Kidney glomerular epithelial cell (primary cell): Measurements from ENCODE around the gene DCAF5.
"Not testable (repeated sequence)": the region's sequence is repeated elsewhere in the genome, so short reads cannot be mapped to it uniquely, and the experiment has no call there.

Experiments used
- DNase-seq: peaks from one replicate; lab custom pipeline; 2025; lab: John Stamatoyannopoulos, UW

The DCAF5 gene

GRCh38 chr14:69096781-69097475 lies 56.0 kb downstream of the DCAF5 start:
- DNase-seq: peak; percentile 37

GRCh38 chr14:69096246-69096645 lies 56.7 kb downstream of the DCAF5 start:
- DNase-seq: no peak

GRCh38 chr14:69094481-69094880 lies 58.4 kb downstream of the DCAF5 start:
- DNase-seq: no peak

GRCh38 chr14:69093631-69094421 lies 59.1 kb downstream of the DCAF5 start:
- DNase-seq: peak; percentile 6

- DNase-seq: no peak
Measured at GRCh38 chr14:69092840-69093422, 60.0 kb downstream of the DCAF5 start.

- DNase-seq: no peak
Measured at GRCh38 chr14:69091695-69092094, 61.2 kb downstream of the DCAF5 start.

GRCh38 chr14:69091006-69091405 lies 61.9 kb downstream of the DCAF5 start:
- DNase-seq: no peak

GRCh38 chr14:69090187-69090789 lies 62.6 kb downstream of the DCAF5 start:
- DNase-seq: peak; percentile 23

GRCh38 chr14:69089046-69089445 lies 63.9 kb downstream of the DCAF5 start:
- no peak for DNase-seq

GRCh38 chr14:69088586-69088985 lies 64.3 kb downstream of the DCAF5 start:
- DNase-seq: peak; percentile 16

- peak; percentile 14 for DNase-seq
Measured at GRCh38 chr14:69087061-69087461, 65.9 kb downstream of the DCAF5 start.

GRCh38 chr14:69086537-69086936 lies 66.4 kb downstream of the DCAF5 start:
- no peak for DNase-seq

GRCh38 chr14:69084023-69084422 lies 68.9 kb downstream of the DCAF5 start:
- no peak for DNase-seq

- DNase-seq: no peak
Measured at GRCh38 chr14:69083181-69083580, 69.7 kb downstream of the DCAF5 start.

- DNase-seq: no peak
Measured at GRCh38 chr14:69081271-69081670, 71.6 kb downstream of the DCAF5 start.

- no peak for DNase-seq
Measured at GRCh38 chr14:69079747-69080146, 73.2 kb downstream of the DCAF5 start.

- peak; percentile 98 for DNase-seq
Measured at GRCh38 chr14:69079188-69079742, 73.7 kb downstream of the DCAF5 start.

- DNase-seq: peak; percentile 95
Measured at GRCh38 chr14:69077841-69078240, 75.1 kb downstream of the DCAF5 start.

- DNase-seq: not testable (repeated sequence)
Measured at GRCh38 chr14:69077185-69077584, 75.7 kb downstream of the DCAF5 start.

GRCh38 chr14:69076341-69076740 lies 76.6 kb downstream of the DCAF5 start:
- DNase-seq: no peak

- DNase-seq: no peak
Measured at GRCh38 chr14:69073915-69074314, 79.0 kb downstream of the DCAF5 start.

- no peak for DNase-seq
Measured at GRCh38 chr14:69073429-69073828, 79.5 kb downstream of the DCAF5 start.
